Activated gamma-delta T cell (primary cell): Measurements from ENCODE around the gene TXNRD3.
"Not testable (repeated sequence)": the region's sequence is repeated elsewhere in the genome, so short reads cannot be mapped to it uniquely, and the experiment has no call there.

Experiments
- DNase-seq: peaks from one replicate; lab custom pipeline; 2025; lab: John Stamatoyannopoulos, UW

Gene TXNRD3

GRCh38 chr3:126646674-126647073, 8.2 kb downstream of the TXNRD3 start:
- DNase-seq, result no peak

DNA sequence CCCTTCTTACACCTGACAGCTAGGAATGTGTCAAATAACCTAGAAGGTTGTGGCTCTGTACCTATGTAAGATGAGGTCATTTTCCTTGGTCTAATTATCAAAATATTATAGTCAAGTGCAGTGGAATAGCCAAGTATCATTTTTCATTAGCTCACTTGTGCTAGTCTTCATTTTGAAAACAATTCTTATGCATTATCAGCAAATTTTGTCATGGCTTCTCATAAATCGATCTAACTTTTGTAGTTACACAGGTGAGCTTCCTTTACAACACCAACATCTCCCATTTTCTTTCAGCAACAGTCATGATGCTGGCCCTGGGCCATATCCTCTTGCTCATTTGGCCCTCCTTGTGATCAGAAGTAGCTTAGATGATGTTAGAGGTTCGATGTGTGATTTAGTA, 10.3 kb downstream of the TXNRD3 start:
- DNase-seq, result no peak

GRCh38 chr3:126638790-126639189, 16.1 kb downstream of the TXNRD3 start:
- no peak for DNase-seq

GRCh38 chr3:126636436-126636835, 18.5 kb downstream of the TXNRD3 start:
- no peak for DNase-seq

DNA sequence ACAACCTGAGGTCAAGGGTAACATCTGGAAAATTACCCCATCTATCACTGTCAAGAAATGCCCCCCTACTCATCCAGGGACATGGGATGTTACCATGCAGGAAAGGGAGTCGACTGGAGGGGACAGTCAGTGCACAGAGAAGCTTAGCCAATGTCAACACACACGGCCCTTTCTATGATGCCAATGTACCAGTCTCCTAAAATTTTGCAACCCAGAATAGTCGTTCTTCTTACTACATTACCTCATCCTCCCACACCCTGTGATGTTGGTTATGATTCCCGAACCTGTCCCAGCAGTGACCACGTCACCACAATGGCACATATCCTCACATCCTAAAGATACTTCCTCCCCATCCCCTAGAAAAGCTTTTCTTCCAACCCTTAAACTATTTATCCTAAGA, 20.1 kb downstream of the TXNRD3 start:
- DNase-seq, result no peak

- DNase-seq, result no peak
Measured at GRCh38 chr3:126630020-126630419, 24.9 kb downstream of the TXNRD3 start.

GRCh38 chr3:126625735-126626134, 29.2 kb downstream of the TXNRD3 start:
- DNase-seq, result not testable (repeated sequence)

GRCh38 chr3:126622694-126623093, 32.2 kb downstream of the TXNRD3 start:
- no peak for DNase-seq

GRCh38 chr3:126621627-126622345, 33.1 kb downstream of the TXNRD3 start:
- DNase-seq, result no peak

GRCh38 chr3:126621171-126621570, 33.8 kb downstream of the TXNRD3 start:
- no peak for DNase-seq

DNA sequence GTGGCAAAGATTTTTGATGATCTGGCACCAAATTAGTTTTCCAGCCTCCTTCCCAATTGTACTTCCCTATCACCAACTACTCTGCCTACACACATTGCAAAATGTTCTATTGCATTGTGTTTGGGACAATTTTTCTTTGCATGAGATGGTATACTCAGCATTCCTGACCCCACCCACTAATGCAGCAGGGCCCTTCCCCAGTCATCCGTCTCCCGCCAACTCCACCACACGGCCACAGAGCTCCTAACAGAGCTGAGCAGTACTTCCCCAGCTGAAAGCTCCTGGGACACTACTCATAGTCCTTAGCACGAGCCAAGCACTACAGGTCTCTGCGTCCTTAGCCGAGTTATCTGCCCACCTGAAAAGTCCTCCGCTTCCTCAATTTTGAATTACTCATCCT, 34.2 kb downstream of the TXNRD3 start:
- DNase-seq, result no peak

DNA sequence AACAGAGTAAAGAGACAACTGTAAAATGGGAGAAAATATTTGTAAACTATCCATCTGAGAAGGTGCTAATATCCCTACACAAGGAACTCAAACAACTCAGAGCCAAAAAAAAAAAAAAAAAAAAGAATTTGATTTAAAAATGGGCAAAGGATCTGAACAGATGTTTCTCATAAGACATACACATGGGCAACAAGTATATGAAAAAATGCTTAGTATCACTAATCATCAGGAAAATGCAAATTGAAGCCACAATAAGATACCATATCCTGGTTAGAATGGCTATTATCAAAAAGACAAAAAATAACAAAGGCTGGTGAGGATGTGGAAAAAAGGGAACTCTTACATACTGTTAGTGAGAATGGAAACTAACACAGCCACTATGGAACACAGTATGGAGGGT, 36.2 kb downstream of the TXNRD3 start:
- no peak for DNase-seq

DNA sequence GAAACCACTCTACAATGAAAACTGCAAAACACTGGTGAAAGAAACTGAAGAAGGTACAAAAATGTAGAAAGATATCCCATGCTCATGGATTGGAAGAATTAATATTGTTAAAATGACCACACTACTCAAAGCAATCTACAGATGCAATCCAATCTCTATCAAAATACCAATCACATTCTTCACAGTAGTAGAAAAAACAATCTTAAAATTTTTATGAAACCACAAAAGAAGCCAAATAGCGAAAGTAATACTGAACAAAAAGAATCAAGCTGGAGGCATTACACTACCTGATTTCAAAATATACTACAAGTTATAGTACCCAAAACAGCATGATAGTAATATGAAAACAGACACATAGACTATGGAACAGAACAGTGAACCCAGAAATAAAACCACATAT, 36.9 kb downstream of the TXNRD3 start:
- DNase-seq, result no peak

DNA sequence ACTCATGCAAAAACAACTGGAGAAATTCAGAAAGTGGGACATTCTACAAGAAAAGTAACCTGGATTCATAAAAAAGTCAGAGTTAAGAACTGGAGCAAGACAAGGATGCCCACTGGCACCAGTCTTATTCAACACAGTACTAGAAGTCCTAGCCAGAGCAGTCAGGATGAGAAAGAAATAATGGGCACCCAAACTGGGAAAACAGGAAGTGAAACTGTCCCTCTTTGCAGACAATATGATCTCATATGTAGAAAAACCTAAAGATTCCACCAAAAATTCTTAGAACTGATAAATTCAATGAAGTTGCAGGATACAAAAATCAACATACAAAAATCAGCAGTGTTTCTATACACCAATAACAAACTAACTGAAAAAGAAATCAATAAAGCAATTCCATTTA, 37.4 kb downstream of the TXNRD3 start:
- no peak for DNase-seq

GRCh38 chr3:126616931-126617330, 38.0 kb downstream of the TXNRD3 start:
- DNase-seq, result no peak

GRCh38 chr3:126613479-126614188, 41.3 kb downstream of the TXNRD3 start:
- DNase-seq, result no peak

GRCh38 chr3:126612479-126613205, 42.3 kb downstream of the TXNRD3 start:
- no peak for DNase-seq

GRCh38 chr3:126609909-126610308, 45.0 kb downstream of the TXNRD3 start:
- DNase-seq, result no peak

DNA sequence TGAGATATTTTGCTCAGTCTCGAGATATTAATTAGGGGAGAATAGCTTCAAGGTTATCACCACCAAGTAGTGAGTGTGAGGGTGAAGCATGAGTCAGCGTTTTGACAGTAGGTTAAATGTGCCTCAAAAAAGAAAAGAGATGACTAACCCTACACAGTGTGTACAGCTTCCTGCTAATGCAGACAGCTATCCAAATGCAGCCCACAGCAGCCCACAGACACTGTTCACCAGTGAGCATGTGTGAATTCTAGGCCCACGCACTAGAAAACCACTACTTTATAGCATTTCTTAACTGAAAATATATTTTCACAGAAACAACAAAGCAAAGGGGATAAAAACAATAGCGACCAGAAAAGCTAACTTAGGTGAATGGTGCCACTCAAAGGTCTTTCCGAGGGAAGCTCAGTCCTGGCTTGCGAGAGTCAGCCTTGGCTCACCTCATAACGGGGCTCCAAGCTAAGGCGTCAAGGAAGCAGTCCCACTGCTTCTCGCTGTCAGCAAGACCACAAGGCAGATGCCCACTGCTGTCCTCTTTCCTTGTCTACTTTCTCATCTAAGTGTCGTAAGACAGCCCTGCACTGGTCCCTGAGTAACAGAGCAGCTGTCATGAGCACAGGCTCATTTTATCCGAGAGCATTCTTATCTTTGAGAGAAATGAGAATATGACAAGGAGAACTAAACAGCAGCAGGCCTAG, 47.6 kb downstream of the TXNRD3 start:
- no peak for DNase-seq

- DNase-seq, result no peak
Measured at GRCh38 chr3:126606001-126606400, 48.9 kb downstream of the TXNRD3 start.

GRCh38 chr3:126604691-126605090, 50.2 kb downstream of the TXNRD3 start:
- no peak for DNase-seq

GRCh38 chr3:126599101-126599500, 55.8 kb downstream of the TXNRD3 start:
- no peak for DNase-seq
